Breast epithelium (tissue), 3 donors: ENCODE measurements around the gene SNAPC2.

Experiments used
- POLR2A ChIP-seq: fragments of 450-650 bp; IDR thresholded peaks from one replicate; pipeline ENCODE4 v1.6.1; 2016; ENCODE audit warnings: antibody characterized with exemption, mild to moderate bottlenecking, moderate library complexity
- TF ChIP-seq, protein P1 (sequence below), 3 donors: fragments of 450-650 bp; IDR thresholded peaks; one replicate each; pipeline ENCODE4 v1.5.1; 2016 to 2017; ENCODE audit warnings: antibody characterized with exemption in 3 of 3, mild to moderate bottlenecking in 3 of 3, moderate library complexity in 3 of 3

- TF ChIP-seq, protein P1, sequence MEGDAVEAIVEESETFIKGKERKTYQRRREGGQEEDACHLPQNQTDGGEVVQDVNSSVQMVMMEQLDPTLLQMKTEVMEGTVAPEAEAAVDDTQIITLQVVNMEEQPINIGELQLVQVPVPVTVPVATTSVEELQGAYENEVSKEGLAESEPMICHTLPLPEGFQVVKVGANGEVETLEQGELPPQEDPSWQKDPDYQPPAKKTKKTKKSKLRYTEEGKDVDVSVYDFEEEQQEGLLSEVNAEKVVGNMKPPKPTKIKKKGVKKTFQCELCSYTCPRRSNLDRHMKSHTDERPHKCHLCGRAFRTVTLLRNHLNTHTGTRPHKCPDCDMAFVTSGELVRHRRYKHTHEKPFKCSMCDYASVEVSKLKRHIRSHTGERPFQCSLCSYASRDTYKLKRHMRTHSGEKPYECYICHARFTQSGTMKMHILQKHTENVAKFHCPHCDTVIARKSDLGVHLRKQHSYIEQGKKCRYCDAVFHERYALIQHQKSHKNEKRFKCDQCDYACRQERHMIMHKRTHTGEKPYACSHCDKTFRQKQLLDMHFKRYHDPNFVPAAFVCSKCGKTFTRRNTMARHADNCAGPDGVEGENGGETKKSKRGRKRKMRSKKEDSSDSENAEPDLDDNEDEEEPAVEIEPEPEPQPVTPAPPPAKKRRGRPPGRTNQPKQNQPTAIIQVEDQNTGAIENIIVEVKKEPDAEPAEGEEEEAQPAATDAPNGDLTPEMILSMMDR (IDR thresholded peaks at IDR 0.05), result no peak
- TF ChIP-seq POLR2A, result no peak
Measured at GRCh38 chr19:7879836-7880235, 40.3 kb upstream of the SNAPC2 start.
